ENCODE measurements around the gene VPS13A. TPM values are rescaled to one million over a fixed set of nuclear protein-coding genes. Genes with fewer than 3 reads are reported as not detected.

The VPS13A gene
- total and polyA plus RNA-seq, 9 of the 15 experiments (the other 6 are each of a cell fraction or from before 2014, with no cell fraction given), result 5.6 to 29.9 (median 14.7) TPM

DNA sequence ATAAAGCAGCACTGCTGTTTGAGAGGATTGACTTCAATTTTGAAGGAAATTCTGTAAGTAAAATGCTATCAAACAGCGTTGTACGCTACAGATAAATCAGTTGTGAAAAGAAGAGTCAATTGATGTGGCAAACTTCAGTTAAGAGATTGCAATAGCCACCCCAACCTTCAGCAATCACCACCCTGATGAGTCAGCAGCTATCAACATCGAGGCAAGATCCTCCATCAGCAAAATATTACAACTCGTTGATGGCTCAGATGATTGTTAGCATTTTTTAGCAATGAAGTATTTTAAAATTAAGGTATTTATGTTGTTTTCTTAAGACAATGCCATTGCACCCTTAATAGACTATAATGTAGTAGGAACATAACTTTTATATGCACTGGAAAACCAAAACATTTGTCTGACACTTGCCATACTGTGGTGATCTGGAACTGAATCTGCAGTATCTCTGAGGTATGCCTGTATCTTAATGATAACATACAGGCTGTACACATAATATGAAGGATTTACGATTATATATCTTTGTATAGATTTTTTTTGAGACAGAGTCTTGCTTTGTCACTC, 47.5 kb downstream of the VPS13A start (continued):
- TF ChIP-seq RBBP5 (IDR thresholded peaks at IDR 0.05; ENCODE audit: borderline replicate concordance, insufficient read depth, low read length, poor library complexity, severe bottlenecking) (no peak), COPS2 (conservative IDR thresholded peaks at IDR 0.05) (no peak), BMI1 (IDR thresholded peaks at IDR 0.05; ENCODE audit: low read length) (no peak), ZNF507 (tag; conservative IDR thresholded peaks at IDR 0.05) (no peak), CBX8 (IDR thresholded peaks at IDR 0.05; ENCODE audit: borderline replicate concordance, extremely low read depth, low read depth, low read length, poor library complexity, severe bottlenecking) (no peak), FOXJ2 (tag; IDR thresholded peaks at IDR 0.05) (0 out of 2 replicates have a peak, but pooled peaks have one; percentile 21), CEBPB (tag; IDR thresholded peaks at IDR 0.05) (no peak), JUND (IDR thresholded peaks at IDR 0.05; ENCODE audit: borderline replicate concordance, low read depth, low read length) (peak; percentile 68), JUND (tag; IDR thresholded peaks at IDR 0.05; ENCODE audit: borderline replicate concordance, low read depth, low read length) (peak; percentile 43; the same call in 1 of the 3 replicates), ZNF584 (CRISPR knock-in tag; IDR thresholded peaks at IDR 0.05; ENCODE audit: low read depth) (0 out of 2 replicates have a peak, but pooled peaks have one; percentile 56), CBX2 (IDR thresholded peaks at IDR 0.05; ENCODE audit: insufficient read depth, low read length, poor library complexity, severe bottlenecking) (no peak), SMARCA4 (IDR thresholded peaks at IDR 0.05) (peak; percentile 18; the same call in 1 of the 2 replicates), MAFG (tag; conservative IDR thresholded peaks at IDR 0.05) (peak; percentile 78), BRF1 (IDR thresholded peaks at IDR 0.05; ENCODE audit: borderline replicate concordance, extremely low read depth, insufficient read length) (no peak), TCFL5 (CRISPR knock-in tag; conservative IDR thresholded peaks at IDR 0.05) (no peak), C11orf30 (IDR thresholded peaks at IDR 0.05; ENCODE audit: low read depth) (peak; percentile 83), DNMT1 (IDR thresholded peaks at IDR 0.05) (no peak)
- TF ChIP-seq, protein P1, sequence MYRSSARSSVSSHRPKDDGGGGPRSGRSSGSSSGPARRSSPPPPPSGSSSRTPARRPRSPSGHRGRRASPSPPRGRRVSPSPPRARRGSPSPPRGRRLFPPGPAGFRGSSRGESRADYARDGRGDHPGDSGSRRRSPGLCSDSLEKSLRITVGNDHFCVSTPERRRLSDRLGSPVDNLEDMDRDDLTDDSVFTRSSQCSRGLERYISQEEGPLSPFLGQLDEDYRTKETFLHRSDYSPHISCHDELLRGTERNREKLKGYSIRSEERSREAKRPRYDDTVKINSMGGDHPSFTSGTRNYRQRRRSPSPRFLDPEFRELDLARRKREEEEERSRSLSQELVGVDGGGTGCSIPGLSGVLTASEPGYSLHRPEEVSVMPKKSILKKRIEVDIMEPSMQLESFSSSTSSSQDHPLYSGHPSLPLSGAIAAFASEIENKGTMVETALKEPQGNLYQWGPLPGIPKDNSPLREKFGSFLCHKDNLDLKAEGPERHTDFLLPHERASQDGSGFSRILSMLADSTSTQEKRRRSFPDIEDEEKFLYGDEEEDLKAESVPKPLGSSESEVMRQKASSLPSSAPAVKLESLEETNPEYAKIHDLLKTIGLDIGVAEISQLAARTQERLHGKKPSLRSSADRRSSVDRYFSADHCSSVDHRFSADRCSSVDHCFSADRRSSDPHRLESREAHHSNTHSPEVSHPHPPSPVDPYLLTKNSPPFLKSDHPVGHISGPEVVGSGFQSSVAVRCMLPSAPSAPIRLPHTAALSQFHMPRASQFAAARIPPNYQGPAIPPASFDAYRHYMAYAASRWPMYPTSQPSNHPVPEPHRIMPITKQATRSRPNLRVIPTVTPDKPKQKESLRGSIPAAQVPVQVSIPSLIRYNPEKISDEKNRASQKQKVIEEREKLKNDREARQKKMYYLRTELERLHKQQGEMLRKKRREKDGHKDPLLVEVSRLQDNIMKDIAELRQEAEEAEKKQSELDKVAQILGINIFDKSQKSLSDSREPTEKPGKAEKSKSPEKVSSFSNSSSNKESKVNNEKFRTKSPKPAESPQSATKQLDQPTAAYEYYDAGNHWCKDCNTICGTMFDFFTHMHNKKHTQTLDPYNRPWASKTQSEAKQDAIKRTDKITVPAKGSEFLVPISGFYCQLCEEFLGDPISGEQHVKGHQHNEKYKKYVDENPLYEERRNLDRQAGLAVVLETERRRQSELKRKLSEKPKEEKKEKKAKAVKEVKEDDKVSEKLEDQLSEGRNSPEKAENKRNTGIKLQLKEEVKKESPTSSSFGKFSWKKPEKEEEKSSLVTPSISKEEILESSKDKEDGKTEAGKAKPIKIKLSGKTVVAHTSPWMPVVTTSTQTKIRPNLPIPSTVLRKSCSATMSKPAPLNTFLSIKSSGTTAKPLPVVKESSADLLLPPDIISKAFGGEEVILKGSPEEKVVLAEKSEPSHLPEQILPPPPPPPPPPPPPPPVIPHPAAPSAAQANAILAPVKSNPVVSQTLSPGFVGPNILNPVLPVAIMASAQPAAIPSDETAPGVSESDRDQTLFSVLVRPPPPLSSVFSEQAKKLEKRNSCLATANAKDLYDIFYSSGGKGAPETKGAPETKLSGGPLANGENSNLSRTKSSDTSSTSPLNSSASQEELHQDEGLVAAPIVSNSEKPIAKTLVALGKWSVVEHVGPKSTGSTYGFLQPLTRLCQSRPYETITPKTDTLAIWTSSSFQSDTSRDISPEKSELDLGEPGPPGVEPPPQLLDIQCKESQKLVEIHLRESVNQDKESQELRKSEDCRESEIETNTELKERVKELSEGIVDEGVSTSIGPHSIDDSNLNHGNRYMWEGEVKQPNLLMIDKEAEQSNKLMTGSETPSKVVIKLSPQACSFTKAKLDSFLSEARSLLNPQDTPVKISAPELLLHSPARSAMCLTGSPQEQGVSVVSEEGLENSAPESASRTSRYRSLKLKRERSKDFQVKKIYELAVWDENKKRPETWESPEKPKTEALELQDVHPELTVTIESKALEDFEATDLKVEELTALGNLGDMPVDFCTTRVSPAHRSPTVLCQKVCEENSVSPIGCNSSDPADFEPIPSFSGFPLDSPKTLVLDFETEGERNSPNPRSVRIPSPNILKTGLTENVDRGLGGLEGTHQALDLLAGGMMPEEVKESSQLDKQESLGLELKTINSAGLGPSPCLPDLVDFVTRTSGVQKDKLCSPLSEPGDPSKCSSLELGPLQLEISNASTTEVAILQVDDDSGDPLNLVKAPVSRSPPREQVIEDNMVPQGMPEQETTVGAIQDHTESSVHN (IDR thresholded peaks at IDR 0.05; ENCODE audit: borderline replicate concordance in 1 of 2, low read depth in 1 of 2), result no peak
- TF ChIP-seq, protein P2, sequence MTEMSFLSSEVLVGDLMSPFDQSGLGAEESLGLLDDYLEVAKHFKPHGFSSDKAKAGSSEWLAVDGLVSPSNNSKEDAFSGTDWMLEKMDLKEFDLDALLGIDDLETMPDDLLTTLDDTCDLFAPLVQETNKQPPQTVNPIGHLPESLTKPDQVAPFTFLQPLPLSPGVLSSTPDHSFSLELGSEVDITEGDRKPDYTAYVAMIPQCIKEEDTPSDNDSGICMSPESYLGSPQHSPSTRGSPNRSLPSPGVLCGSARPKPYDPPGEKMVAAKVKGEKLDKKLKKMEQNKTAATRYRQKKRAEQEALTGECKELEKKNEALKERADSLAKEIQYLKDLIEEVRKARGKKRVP (CRISPR knock-in tag; IDR thresholded peaks at IDR 0.05), result no peak

All from K562 (cell line).